ENCODE data around the gene MYBPC1. TPM values are rescaled to one million over a fixed set of nuclear protein-coding genes. Genes with fewer than 3 reads are reported as not detected.
A peak's percentile ranks its signal among the peaks of the same experiment; 100 is the strongest.

Gene MYBPC1
- total RNA-seq, 2 donors from 2014 or later = 5.6 to 10.2 TPM

DNA sequence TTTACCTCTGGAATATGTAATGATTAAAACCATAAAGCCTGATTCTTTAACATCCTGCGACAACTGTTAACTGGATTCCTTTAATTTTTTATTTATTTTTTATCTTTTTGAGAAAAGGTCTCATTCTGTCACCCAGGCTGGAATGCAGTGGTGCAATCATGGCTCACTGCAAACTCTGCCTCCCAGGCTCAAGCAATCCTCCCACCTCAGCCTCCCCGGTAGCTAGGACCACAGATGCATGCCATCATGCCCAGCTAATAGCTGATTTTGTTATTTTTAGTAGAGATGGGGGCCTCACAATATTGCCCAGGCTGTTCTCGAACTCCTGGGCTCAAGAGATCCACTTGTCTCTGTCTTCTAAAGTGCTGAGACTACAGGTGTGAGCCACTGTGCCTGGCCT is 3.7 kb downstream of the MYBPC1 start:
- ATAC-seq = no peak
- intact Hi-C loops (cut with DNase I) = no loop called here
- no peak for DNase-seq

DNA sequence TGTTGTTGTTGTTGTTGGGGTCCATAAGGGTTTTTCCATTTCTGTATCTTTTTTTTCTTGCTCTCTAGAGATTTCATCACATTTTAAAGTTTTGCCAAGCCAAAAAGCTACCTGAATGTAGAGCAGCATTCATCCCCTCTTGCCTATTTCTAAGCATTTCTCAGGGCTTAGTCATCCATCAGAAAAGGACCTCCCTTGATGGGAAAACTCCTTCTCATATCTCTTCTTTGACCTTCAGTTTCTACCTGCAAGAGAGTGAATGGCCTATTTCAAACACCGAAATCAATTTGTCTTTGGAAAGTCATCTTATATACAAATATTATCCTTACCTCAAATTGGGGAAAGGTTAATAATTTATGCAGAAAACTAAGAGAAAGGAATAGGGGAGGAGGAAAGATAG is 4.5 kb downstream of the MYBPC1 start:
- DNase-seq (no peak), ATAC-seq (no peak)
- intact Hi-C loops (cut with DNase I) = no loop called here

DNA sequence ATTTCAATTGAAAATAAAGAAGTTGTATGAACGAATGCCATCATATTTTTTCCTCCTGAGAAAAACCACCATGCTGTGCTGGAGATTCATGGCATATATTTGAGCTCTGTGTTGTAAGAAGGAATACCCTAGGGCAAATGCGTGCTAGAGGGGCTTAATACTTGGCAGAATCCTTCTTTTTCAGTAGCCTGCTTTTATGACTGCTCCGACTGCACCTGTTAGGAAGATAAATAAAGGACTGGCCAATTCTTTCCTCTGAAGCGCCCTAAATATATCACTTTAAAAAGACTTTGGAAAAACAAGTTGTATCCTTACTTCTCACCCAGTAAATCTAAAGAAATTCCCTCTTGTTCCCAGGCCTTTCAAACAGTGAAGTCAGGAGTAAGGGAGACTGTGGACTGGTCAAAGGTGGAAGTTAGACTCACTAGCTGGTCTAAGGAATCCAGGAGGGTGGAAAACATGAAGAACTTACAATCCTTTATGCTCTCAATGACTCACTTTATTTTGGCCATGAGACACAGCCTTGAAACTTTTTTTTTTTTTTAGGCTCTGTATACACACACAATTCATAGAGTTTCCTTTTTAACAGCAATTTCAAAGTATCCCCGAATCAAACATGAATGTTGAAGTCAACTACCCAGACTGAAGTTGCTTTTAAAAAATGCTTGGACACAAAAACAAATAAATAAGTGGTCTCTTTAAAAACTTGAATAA is 5.2 kb downstream of the MYBPC1 start:
- intact Hi-C loops (cut with DNase I) = no loop called here
- DNase-seq (no peak), ATAC-seq (no peak)

DNA sequence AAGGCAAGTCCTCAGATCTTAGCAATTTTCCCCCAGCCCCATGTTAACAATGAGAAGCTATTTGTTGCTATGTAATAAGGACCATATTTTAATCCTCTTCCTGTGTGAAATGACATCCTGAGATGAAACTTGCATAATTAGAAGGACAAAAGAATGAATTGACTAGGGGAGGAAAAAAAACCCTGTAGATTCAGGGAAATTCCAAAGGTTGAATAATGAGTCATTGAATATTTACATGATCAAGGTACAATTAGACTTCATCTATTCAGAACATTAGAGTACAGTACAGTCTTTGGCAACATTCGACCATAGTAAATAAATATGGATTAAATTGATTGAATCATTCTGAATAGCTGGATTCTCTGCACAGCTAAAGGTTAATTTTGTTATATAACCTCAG is 9.4 kb downstream of the MYBPC1 start:
- intact Hi-C loops (cut with DNase I) = no loop called here
- ATAC-seq = no peak
- no peak for DNase-seq

DNA sequence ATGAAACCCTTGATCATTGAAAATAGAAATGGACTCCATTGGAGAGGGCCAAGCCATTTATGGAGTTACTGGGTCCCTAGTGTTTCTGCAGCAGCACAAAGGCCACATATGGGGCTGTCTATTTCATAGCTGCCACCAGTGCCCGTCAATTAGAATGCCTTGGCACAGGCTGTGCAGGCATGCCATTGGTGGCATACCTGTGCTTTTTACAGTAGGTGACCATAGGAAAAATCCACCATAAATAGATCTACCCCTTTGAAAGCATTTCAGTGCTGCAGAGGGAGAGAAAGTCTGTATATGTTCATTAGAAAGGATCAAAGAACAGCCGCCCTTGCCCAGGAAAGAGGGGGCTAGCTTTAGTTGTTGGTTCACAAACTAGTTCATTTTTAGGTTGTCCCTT is 13.1 kb downstream of the MYBPC1 start:
- DNase-seq (no peak), ATAC-seq (no peak)
- intact Hi-C loops (cut with DNase I) = no loop called here

DNA sequence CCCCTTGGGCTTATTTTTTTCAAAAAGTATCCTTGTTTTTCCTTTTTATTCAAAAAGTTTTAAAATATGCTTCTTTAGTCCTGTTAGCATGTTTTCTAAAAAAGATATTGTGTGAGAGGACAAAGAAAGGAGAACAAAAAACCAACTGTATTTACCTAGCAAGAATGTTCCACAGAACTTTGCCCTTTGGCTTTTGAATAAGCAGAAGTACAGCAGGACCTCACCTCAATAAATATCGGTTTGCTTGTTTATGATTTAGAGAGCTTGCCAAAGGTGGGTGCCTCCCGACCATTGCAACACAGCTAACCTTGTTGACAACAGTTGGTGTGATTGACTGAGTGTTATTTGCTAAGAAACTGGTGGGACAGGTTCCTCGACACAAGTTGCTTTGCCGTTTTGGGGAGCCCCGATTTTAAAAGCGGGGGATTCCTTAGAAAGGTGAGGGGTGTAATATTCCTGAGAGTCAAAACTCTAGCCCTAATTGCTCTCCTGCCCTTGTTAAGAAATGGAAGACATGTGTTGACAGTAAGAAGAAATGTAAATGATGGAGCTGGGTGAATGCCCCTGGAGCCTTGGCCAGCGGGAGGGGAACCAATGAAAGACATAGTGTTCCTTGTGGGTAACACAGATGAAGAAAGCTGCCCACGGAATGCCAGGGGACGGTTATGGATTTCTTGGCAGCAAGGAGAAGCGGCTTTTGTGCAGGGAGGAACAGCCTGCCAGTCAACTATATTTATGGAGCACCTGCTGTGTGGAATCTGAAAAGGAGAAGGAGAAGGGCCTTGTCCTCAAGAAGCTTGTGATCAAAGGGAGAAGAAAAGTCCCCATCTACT is 13.7 kb downstream of the MYBPC1 start:
- no peak for DNase-seq
- intact Hi-C loops (cut with DNase I) = no loop called here
- no peak for ATAC-seq

DNA sequence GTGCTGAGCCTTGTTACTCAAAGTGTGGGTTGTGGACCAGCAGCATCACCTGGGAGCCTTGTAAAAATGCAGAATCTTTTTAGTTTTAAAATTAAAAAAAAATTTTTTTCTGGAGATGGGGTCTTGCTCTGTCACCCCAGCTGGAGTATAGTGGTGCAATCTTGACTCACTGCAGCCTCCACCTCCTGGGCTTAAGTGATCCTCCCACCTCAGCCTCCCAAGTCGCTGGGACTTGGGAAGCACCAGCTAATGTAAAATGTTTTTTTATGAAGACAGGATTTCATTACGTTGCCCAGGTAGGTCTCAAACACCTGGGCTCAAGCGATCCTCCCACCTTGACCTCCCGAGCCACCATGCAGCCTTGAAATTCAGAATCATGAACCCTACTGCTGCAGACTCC is 14.4 kb downstream of the MYBPC1 start:
- intact Hi-C loops (cut with DNase I) = no loop called here
- ATAC-seq (no peak), DNase-seq (no peak)

DNA sequence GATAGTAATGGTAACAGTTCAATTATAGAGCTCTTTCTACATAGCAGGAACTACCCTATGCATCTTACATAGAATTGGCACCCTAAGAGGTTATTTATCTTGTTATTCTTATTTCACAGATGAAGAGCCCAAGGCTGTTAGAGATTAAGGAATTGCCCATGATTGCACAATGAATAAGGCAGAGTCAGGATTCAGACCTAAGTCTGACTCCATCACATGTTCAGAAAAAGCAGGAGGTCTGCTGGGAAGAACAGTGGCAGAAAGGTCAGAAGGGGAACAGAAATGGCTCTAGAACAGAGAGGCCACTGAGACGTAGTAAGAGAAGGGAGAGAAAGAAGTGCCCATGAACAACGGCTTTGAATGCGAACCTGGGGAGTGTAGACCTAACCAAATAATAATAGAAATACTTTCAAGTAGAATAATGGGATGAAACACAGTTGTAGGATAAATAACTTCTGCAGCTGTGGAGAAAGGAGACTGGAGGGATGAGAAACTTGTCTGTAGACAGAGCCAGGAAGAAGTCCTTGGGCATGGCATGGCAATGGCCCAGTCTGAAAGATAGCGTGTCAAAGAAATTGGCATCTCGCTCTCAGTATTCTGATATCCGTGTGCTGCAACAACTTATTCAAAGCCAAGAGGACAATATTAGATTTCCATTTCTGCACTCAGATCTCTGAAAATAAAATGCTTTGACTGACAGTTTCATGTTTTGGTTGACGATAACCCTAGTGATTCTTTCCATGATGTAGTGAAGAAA is 17.6 kb downstream of the MYBPC1 start:
- ATAC-seq = no peak
- intact Hi-C loops (cut with DNase I) = no loop called here
- no peak for DNase-seq

- ATAC-seq (peak; percentile 53 to 63), DNase-seq (no peak)
- intact Hi-C loops (cut with DNase I) = no loop called here
These were observed 21.3 kb downstream of the MYBPC1 start for GRCh38 chr12:101616027-101616494.

DNA sequence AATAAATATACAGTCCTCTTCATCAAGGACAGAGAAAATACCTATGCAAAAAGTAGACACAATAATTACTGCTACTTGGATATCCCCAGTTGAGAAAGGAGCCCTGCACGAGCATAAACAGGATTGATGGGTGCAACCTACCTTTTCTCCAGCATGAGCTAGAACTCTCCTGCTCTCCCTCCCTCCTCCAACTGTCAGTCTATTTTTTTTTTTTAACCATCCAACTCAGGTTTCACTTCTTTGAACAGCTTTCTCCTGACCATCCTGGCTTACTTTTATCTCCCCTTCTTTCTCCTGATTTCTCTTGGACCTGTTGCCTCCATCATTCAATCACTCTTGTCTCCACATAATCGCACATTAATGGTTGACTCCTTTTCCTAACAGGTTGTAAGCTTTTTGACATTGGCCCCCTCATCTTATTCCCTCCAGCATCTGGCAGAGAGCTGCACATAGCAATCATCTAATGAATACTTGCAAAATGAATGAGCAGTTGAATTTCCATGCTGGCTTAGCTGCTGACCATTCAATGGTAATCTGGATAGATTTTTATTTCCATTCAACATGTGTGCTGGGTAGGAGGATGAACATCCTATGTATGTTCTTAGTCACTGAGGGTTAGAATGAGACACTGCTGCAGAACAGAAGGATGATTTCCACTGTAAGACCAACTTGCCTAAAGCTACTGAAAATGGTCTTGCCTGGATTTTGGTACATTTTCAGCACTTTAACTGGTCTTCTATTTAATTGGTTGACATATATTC is 24.4 kb downstream of the MYBPC1 start:
- DNase-seq = no peak
- intact Hi-C loops (cut with DNase I) = no loop called here
- no peak for ATAC-seq

DNA sequence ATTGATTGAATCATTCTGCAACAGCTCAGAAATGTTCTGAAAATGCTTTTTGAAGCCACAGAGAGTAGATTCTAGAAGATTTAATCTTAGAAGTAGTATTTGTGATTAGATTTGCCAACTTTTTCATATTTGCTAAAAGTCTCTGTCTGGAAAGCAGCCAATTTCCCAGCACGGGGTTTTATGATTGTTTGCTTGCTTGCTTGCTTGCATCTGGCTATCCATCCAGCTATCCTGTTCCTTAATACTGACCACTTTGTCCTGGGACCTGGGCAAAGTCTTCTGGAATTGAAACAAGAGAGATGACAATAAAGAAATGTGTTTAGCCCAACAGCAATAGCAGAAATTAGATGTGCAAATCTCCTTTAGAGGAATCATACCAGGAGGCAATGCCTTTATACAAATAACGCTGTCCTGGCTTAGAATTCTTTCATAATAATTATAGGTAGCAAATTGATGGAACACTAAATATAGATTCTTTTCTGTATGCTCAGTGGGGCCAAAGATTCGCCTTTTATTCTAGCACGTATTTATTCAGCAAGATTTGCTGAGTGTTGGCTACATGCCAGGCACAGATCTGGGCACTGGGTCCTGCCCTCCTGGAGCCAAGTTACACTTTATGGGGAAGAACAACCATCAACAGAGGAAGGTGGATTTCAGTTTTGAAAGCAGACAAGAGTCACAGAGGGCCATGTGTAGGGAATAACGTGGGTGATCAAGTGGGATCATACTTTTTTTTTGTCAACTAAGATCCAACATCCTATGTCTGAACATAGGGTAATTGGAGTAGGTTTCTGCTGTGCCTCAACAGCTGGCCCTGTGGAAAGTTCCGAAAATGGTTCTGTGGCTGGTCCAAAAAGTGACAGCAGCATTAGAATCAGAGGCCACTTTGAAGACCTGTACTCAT is 25.3 kb downstream of the MYBPC1 start:
- intact Hi-C loops (cut with DNase I) = no loop called here
- DNase-seq = no peak
- ATAC-seq = no peak

DNA sequence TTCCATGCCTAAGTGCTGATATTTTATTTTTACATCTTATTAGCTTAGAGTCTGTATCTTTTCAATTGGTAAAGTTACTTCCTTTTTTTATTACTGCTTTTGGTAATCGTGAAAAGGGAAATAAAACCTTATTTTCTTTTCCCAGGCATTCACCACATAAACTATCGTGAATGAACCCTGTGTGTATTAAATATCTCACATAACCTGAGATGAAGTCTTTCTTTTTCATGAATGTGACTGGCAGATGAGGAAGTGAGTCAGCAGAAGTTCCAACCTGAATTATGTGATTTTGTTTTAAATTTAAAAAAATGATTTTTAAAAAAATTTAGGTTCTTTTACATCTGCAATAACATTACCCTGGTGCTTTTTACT is 26.0 kb downstream of the MYBPC1 start:
- ATAC-seq (no peak), DNase-seq (no peak)
- intact Hi-C loops (cut with DNase I) = no loop called here

GRCh38 chr12:101628676-101629075 is 33.9 kb downstream of the MYBPC1 start:
- DNase-seq (no peak), ATAC-seq (no peak)
- intact Hi-C loops (cut with DNase I) = no loop called here

GRCh38 chr12:101634724-101635123 is 40.0 kb downstream of the MYBPC1 start:
- intact Hi-C loops (cut with DNase I) = no loop called here
- DNase-seq (no peak), ATAC-seq (no peak)

GRCh38 chr12:101637936-101638335 is 43.2 kb downstream of the MYBPC1 start:
- ATAC-seq (no peak), DNase-seq (no peak)
- intact Hi-C loops (cut with DNase I) = no loop called here

DNA sequence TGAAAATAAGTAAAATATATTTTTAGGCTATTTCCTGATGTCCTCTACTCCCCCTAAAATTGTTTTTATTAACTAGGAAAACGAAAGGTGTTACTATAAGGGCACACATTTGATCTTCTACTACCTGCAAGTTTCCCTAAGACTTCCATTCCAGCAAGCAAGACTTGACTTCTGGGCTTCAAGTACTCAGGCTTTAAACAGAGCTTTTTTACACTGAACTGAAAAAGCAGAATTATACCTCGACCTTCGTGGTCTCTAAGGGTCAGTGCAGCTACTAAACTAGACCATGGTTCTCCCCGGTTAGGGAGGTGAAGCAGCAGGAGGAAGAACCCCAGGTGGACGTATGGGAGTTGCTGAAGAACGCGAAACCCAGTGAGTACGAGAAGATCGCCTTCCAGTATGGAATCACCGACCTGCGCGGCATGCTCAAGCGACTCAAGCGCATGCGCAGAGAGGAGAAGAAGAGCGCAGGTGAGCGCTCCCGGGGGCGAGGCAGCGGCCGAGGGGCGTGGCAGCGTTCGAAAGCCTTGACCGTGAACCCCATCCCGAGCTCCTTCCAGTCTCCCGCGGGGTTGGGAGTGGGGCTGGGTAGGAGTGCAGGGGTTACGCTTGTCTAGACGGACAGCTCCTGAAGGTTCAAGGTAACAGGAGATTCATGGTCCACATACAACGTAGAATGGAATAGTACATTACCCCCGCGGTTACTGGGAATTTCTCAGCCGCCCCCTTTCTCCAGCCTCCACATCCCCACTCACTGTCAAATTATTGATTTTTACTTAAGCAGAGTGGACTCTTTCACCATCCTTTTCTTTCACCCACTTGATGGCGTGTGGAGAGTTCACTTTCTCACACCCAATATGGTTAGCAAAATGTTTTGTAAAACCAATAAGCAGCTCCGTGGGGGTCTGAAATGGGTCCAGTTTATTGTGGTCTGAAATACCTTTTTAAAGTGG is 47.6 kb downstream of the MYBPC1 start:
- ATAC-seq (no peak), DNase-seq (no peak)
- intact Hi-C loops (cut with DNase I) = no loop called here

GRCh38 chr12:101647711-101648110 is 52.9 kb downstream of the MYBPC1 start:
- intact Hi-C loops (cut with DNase I) = no loop called here
- DNase-seq (no peak), ATAC-seq (no peak)

All from left cardiac atrium (tissue), 4 donors.